NCI-H128 (cell line): ENCODE measurements around the gene RNF150.

Experiments
- DNase-seq: peaks from one replicate; lab custom pipeline; 2025; ENCODE audit not compliant: unreplicated experiment; lab: John Stamatoyannopoulos, UW

Gene RNF150

DNA sequence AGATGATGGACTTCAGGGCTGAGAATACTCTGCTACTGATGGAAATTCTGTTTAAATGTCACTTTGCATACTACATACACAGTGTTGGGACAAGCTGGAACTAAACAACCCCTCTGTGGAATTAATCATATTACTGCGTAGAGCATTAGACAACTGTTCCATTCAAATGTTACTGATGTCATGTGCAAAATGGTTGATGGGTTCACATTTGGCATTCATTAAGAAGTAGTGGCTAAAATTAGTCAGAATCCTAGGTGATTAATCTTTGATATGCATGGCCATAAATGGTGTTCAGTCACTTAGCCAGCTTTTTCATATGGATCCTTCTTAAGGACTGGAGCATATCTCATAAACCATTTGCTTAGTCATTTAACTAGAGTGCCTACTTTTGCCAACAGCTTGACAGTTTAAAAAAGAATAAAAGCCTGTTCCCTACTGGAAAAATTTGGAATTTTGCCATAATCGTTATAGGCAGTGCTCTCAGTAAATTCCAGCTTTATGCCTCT lies 105.2 kb downstream of the RNF150 start:
- DNase-seq = peak; percentile 65

DNA sequence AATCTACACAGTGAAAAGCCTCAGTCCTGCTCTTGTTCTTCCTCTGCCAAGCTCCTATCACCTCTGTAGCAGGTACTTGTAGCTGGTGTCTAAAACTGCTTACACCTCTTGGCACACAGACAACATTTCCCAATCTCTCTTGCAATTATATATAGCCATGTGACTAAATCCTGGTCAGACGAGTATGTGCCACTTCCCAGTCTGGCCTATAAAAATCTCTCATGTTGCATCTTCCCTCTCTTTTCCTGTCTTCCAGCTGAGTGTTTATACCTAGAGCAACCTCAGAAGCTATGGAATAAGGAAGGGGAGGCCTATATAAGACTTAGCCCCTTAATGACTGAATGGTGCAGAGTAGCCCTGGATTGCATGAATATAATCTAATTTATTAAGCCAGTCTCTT lies 105.8 kb downstream of the RNF150 start:
- DNase-seq = no peak

DNA sequence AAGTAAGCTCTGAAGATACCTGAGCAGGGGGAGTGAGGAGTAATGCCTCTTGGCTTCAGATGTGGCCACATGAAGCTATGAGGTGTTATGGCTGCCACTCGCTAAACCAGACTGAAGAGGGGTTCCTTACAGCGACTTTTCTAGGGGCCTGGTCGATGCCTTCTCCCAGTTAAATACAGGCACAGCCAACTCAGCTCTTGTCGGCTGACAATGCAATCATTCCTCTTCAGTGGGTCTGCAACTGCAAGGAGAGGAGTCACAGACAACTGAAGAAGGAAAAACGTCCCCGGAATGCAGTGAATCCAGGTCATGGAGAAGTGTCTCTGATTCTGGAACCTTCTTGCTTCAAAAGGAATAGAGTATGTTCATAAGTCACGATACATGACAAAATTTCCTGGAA lies 106.4 kb downstream of the RNF150 start:
- DNase-seq = no peak

DNA sequence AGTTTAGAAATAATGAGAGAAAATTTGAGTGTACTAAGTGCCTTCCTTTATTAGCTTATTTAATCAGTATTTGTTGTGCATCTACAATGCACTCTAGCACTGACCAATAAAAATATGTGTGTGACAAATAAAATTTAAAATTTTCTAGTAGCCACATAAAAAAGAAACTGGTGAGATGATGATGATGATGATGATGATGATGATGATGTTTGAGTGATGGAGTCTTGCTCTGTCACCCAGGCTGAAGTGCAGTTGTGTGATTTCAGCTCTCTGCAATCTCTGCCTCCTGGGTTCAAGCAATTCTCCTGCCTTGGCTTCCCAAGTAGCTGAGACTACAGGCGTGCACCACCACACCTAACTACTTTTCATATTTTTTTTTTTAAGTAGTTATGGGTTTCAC lies 110.2 kb downstream of the RNF150 start:
- no peak for DNase-seq

DNA sequence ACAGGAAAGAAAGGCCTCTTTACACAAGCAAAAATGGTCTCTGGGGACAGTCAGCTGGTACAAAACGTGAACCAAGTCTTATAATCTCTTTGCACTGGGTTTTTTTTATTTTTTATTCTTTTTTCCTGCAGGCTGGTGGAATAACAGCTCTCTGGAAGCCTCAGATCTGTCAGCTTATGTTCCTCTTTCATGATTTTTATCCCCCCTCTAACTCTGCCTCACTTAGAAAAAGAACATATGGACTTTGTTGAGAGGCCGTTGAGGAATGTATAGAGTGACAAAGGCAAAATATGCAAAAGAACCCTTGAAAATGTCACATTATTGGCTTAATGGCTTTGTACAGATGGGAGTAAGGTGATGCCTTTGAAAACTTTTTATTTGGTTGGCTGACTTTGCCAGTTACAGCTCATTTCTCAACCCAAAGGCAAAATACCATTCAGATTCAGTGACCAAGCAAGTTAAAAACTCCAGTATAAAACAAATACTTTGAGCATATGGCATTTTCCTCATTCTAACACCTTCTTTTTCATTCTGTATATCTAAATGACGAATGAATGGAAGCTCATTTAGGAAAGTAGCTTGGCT lies 111.1 kb downstream of the RNF150 start:
- no peak for DNase-seq

DNA sequence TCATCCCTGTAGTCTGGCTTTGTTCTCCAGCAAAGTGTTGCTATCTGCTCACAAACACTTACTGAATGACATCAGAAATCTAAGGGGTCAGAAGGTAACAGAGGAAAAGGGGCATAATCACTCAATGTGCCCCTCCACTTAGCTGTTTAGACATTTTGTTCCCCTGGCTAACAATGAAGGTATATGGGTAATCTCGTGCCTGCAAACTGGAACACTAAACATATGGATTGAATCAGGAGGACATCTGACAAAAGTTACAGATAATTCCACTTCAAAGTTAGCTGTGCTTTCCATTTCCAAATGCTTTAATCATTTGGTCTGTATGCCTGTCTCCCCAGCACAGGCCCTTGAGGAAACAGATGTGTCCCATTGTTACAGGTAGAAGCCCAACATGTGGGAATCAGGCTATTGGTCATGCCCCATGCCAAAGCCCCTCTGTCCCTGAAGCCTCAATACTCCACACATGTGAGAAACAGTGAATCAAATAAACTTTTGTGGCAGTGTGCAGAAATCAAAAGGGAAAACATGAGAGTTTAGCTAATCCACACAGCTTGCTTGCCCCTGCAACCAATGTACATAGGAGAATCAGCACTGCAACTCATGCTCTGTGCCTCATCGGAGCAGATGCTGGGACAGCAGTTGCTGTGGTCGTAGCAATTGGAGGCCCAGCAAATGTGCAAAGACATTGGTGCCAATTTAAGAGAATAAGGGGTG lies 111.7 kb downstream of the RNF150 start:
- DNase-seq = no peak

DNA sequence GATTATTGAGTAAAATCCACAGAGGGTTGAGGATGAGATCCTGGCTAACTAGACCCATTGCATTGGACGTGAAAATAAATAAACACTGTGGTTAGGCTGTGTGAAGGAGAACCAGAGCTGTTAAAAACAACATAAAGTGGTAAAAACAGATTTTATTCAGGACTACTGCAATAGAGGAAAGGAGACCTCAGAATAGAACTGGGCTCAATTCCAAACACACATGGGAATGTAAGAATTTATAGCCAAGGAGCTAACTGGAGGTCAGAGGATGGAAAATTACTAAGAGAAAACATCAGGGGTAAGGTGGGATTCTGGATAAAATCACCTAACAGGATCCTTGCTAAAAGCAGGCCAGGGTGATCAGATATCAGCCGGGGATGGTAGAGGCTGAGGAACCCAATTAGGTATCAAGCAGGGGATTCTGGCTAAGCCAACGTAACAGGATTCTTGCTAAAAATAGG lies 112.4 kb downstream of the RNF150 start:
- no peak for DNase-seq

DNA sequence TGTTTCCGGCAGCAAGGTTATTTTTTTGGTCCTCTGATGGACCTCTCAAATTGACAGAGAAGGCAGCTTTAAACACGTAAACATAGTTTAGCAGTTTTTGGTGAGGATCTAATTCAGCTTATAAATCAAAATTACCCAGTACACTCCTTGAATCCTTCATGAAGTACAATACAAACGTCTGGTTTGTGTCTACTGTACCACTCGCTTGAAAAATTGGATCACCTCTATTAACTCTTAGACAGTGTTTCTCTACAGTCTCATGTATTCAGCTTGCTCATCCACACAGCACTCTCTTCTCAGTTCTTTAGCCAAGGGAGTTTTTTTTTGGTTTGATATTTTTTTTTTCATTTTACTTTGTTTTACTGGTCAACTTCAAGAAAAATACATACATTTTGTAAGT lies 113.5 kb downstream of the RNF150 start:
- DNase-seq = no peak

DNA sequence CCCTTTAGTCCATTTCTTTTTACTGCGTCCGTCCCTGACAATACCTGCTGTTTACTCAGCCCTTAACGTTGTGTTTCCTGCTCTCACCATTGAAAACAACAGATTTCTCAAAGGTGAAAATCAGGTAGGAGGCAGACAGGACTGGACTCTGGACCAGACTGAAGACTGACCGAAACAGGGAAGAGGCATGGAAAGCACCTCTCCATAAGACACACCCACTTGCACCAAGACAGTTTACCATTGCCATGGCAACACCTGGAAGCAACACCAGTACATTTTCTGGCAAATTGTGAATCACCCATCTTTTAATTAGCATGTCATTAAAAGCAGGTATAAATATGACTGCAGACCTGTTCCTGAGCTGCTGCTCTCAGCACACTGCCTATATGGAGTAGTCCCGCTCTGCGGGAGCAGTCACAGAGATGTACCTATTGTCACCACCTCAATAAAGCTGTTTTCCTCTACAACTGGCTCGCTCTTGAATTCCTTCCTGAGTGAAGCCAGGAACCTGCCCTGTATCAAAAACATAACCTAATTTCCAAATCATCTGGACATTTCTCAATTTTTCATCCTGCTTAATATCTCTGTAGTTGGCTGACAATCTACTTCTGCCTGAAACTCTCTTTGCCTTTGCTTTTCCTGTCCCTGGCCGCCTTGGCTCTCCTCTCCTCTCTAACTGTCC lies 117.0 kb downstream of the RNF150 start:
- DNase-seq = no peak

DNA sequence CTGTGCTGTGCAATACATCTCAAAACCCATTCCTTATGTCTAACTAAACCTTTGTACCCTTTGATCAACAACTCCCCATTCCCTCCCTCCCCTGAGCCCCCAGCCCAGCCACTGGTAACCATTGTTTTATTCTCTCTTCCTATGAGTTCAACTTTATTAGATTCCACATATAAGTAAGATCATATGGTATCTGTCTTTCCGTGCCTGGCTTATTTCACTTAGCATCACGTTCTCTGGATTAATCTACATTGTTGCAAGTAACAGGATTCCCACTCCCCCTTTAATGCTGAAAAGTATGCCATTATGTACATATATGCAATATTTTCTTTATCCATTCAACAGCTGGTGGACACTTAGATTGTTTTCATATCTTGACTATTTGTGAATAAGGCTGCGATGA lies 119.4 kb downstream of the RNF150 start:
- no peak for DNase-seq

DNA sequence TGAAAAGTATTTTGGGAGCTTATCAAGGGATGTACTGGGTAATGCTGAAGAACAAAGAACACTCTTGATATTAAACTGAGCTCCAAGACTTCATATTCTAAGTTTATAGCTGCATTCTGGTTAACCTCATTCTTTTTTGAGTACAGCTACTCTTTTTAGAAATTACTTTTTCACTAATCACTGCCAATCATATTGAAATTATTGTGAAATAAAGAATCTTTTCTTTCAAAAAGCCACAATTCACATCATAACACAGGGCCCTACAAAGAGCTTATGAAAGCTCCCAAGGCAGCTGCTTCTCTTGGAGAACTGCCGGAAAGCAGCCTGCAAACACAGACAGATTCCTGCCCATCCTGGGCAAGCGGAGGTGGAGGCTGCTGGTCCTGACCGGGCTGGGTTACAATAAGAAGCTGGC lies 121.4 kb downstream of the RNF150 start:
- DNase-seq = no peak

DNA sequence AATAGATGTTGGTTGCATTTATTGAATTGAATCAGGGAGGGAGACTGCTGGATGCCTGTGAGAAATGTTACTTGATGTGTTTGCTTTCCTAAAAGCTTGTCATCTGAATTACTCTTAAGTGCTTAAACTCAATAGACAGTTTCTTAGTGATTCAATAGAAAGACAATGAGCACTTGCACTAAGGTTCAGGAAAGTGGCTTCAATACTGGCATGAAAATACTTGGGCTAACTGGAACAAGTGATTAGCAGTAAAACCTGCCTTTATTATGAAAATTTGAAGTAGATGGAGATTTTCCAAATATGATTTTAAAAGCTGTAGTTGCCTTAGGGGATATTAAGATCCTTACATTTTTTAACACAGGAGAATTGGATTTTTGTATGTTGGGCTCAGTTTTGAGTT lies 123.3 kb downstream of the RNF150 start:
- DNase-seq = peak; percentile 19

DNA sequence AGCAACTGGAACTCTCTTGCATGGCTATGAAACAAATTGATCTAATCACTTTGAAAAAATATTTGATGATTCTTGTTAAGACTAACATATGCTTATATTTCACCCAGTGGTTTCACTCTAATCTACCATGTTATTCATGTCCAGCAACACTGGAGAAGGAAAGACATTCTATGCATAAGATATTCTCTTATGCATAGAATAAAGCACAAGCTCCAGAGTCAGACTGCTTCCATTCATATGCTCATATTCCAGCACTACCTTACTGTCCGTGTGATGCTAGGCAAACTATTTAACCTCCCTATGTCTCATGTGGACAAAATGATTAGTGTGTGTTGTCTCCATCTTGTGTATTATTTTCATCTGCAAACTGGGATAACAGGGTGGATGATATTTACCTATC lies 124.1 kb downstream of the RNF150 start:
- no peak for DNase-seq

DNA sequence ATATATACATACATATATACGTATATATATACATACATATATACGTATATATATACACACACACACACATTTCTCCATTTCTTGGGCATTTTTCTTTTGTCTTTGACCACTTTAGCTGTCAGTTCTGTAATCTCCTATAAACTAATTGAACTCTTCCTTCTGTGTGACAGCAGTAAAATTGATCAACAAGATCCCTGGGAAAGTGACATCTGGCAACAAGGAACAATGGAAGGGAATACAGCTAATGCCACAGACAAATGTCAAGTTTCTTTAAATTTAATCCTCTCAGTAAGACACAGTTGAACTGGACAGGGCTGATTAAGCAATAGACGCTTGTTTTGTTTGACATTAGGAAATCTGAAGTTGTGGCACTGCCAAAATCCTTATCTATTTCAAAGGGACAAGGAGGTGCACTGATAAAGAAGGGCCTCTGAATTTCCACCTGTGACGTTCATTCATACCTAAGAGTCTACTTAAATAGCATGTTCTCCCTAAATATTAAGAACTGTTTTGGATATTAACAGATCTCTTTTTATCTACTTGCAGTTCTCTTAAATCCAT lies 126.9 kb downstream of the RNF150 start:
- no peak for DNase-seq

DNA sequence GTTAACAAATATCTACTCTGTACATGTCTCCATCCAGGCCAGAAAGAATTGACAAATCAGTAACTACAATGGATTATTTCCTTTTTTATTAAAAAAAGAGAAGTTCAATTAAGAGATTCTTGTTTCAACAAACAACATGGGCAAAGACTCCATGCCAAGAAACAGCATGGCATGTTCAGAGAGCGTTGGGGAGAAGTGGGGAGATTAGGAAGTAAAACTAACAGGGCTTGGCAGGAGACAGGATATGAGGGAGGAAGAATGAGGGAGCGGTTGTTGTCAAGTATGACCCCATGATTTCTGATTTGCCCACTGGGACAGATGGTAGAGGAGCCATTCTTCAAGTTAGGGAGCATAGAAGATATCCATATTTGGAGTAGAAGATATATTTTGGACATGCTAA lies 128.4 kb downstream of the RNF150 start:
- no peak for DNase-seq

DNA sequence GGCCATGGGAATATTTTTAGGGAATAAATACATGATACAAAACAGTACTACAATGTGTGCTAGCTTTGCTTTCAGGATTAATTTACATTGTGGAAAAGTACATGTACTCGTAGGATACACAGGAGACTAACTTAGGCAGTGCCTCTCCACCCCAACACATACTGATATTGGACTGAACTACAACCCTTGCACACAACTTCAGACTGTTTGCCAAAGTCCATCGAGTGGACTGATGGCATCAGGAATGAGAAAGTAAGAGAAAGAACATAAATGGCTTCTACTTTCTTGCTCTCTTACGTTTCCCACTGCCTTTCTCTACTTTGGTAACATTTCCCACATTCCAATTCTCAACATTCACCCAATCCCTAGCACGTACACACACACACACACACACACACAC lies 130.1 kb downstream of the RNF150 start:
- DNase-seq = no peak

DNA sequence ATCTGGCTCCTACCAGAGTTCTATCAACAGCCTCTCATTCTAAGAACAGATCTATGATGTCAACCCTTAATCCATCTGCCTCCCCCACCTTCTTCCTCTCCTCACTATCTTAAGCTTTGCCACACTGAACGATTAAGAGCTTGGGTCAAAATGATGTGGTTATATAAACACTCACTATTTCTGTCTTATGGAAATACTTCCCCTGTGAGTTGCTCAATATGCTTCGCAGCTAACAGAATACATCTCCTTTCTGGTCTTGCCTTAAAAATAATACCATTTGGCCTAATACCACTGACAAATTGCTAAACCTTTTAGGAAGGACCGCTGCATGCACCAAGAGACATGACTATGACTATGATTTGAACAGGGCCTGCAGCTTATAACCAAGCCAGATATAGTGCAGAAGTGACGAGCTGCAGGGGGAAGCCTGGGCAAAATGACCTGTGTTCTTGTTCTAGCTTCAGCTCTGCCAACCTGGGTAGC lies 130.9 kb downstream of the RNF150 start:
- DNase-seq = no peak

DNA sequence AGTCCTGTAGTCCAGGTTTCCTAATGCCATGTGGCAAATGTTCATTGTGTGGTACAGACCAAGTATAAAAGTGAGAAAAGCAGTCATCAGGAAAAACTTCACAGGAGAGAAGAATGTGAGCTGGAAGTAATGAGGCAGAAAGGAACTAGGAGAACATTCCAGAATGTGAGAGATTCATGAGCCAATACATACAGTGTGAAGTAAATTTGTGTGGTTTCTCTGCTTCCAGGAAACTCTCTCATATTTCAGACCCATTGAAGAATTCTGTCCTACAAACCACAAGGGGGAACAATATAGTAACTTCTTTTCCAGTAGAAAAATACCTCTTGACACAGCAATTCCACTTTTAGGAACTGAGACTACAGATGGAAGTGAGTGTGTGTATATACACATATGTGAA lies 136.5 kb downstream of the RNF150 start:
- DNase-seq = no peak

DNA sequence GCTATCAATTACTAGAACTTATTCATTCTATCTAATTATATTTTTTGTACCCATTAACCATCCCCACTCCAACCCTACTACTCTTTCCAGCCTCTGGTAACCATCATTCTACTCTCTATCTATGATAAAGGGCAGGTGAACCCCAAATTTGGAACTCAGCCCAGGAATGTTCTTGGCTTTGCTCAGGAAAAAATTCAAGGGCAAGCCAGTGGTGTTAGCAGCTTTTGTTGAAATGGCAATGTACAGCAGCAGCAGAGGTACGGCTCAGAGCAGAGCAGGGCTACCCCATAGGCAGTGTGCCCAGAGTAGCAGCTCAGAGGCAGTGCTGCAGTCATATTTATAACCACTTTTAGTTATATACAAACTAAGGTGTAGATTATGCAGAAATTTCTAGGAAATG lies 138.2 kb downstream of the RNF150 start:
- DNase-seq = no peak

DNA sequence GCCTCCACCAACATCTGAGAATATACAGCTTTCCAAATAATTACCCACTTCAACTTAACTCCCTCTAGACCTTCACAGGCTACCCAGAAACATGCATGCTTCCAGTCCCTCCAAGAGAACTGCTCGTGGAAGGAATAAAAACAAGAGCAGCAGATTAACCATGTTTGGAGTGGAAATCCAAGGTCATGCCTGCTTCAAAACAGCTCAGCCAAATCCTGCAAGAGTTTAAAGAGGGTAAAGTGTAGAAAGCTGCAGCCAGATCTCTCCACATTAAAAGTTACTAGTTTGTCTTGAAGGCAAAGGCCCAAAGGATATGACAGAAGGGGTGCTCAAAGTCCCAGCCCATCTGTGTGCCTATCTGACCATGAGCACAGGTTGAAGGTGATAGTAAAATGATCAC lies 139.3 kb downstream of the RNF150 start:
- DNase-seq = no peak

DNA sequence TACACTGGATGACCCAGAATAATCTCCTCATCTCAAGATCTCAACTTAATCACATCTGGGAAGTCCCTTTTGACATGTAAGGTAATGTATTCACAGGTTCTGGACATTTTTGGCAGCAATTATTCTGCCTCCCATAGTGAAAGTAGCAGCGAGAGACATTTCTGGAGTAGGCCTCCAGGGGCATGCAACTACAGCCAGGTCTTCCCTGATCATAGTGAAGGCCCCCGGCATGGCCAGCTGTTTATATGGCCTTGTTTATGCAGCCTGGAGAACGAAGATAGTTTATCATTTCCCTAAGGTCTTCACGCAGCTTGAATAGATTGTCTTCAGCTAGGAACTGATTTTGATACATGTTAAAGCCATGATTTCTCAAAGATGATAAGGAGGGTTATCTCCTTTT lies 139.9 kb downstream of the RNF150 start:
- no peak for DNase-seq

DNA sequence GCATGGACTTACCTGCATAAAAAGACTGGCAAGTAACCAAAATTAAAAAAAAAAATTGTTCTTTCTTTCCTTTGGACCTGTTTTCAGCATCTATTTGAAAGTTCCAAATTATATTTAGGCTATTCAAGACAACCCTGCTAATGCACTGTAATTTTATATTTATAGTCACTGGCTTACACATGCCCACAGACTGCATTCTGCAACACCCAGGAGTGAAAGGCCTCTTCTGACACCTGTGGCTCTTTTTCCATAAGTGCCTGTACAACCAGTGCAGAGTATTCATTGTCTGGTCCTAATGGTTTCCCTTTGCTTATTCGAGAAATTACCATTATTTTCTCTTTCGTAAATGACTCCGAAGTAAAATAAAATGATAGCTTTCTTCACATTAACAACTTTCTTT lies 143.3 kb downstream of the RNF150 start:
- no peak for DNase-seq
